Fibroblast of mammary gland (primary cell): ENCODE measurements around the gene RSPH1.

Experiments
- DNase-seq: peaks from one replicate; pipeline ENCODE4 v3.0.0-alpha.2; 2010; ENCODE audit warnings: low read depth
- H3K4me3 ChIP-seq: 2 replicates; pipeline ENCODE4 v1.5.1; 2011; ENCODE audit warnings: low read depth, mild to moderate bottlenecking, low read length, moderate library complexity; ENCODE audit not compliant: control insufficient read depth
- CTCF ChIP-seq: conservative IDR thresholded peaks from 2 replicates; pipeline ENCODE4 v1.5.1; 2011; ENCODE audit warnings: low read depth, low read length, inconsistent platforms; ENCODE audit not compliant: control insufficient read depth, insufficient read depth

Gene RSPH1

GRCh38 chr21:42475526-42476387 is 20.3 kb downstream of the RSPH1 start:
- TF ChIP-seq CTCF = no peak
- H3K4me3 ChIP-seq = no peak overlapping the region
- DNase-seq = no peak

- DNase-seq = no peak
- TF ChIP-seq CTCF = no peak
- H3K4me3 ChIP-seq = no peak overlapping the region
Observed at GRCh38 chr21:42475036-42475435, 21.0 kb downstream of the RSPH1 start.

- no peak for TF ChIP-seq CTCF
- no peak overlapping the region for H3K4me3 ChIP-seq
- peak; percentile 11 for DNase-seq
Observed at GRCh38 chr21:42474043-42474831, 21.8 kb downstream of the RSPH1 start.

GRCh38 chr21:42473498-42474042 is 22.5 kb downstream of the RSPH1 start:
- DNase-seq = no peak
- H3K4me3 ChIP-seq = no peak overlapping the region
- TF ChIP-seq CTCF = no peak

- no peak overlapping the region for H3K4me3 ChIP-seq
- DNase-seq = no peak
- no peak for TF ChIP-seq CTCF
Observed at GRCh38 chr21:42472521-42472920, 23.5 kb downstream of the RSPH1 start.

- TF ChIP-seq CTCF = no peak
- no peak for DNase-seq
- H3K4me3 ChIP-seq = no peak overlapping the region
Observed at GRCh38 chr21:42471716-42472330, 24.2 kb downstream of the RSPH1 start.
